ENCODE data around the gene MAGEA2B.

DNA sequence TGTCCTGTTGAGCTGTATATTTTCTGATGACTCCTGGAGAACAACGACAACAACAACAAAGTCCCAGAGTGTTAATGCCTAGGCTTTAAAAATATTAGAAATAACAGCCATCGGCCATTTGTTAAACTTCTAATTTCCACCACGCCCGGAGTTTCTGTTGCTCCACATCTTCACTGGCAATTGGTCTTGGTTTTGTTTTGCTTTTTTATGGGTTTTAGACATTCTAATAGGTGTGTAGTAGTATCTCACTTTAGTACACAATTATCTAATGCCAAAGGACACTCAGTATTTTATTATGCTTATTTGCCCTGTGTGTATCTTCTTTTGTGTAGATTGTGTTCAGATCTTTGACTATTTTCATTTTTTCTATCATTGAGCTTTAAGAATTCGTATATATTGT, 24.1 kb downstream of the MAGEA2B start:
- no peak for TF ChIP-seq POLR2A (IDR thresholded peaks at IDR 0.05; ENCODE audit: extremely low read depth, insufficient read length)
- TF ChIP-seq, protein P1, sequence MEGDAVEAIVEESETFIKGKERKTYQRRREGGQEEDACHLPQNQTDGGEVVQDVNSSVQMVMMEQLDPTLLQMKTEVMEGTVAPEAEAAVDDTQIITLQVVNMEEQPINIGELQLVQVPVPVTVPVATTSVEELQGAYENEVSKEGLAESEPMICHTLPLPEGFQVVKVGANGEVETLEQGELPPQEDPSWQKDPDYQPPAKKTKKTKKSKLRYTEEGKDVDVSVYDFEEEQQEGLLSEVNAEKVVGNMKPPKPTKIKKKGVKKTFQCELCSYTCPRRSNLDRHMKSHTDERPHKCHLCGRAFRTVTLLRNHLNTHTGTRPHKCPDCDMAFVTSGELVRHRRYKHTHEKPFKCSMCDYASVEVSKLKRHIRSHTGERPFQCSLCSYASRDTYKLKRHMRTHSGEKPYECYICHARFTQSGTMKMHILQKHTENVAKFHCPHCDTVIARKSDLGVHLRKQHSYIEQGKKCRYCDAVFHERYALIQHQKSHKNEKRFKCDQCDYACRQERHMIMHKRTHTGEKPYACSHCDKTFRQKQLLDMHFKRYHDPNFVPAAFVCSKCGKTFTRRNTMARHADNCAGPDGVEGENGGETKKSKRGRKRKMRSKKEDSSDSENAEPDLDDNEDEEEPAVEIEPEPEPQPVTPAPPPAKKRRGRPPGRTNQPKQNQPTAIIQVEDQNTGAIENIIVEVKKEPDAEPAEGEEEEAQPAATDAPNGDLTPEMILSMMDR (IDR thresholded peaks at IDR 0.05; ENCODE audit: low read depth, low read length), result no peak
